ENCODE results near the gene ZNF467. TPM values are rescaled to one million over a fixed set of nuclear protein-coding genes. Genes with fewer than 3 reads are reported as not detected.
A peak's percentile ranks its signal among the peaks of the same experiment; 100 is the strongest.

Gene ZNF467
- total and polyA plus RNA-seq, 9 donors, result 2.3 to 23.7 (median 11.4) TPM

DNA sequence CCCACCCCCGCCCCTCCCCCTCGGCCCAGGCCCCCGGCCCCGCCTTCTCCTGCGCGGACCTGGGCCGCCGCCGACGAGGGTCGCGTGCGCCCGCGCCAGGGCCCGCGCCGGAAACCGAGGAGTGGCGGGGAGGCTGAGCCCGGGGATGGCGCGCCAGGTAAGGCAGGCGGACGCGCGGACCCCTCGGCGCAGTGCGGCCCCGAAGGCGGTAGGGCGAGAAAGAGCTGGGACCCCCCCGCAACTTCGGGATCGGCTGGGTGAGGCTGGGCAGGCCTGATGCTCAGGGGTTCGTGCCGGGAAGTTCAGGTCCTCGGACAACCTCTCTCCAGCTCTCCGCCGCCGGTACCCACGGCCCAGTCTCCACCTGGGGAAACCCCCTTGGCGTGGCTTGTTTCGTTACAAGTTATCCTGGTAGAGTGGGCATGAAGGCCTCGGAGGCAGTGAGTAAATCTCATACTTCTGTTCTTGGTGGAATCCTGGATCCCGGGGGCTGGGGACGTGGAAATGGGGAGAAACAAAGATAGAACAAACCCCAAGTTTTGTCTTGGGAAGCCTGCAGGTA is 58.4 kb downstream of the ZNF467 start:
- no peak for TF ChIP-seq EP300 (IDR thresholded peaks at IDR 0.05)
- TF ChIP-seq POLR2A (IDR thresholded peaks at IDR 0.05), result no peak
- no peaks in the 10 kb centered on the region for H3K27me3 ChIP-seq
- peaks cover 0 to 3% of the 10 kb centered on the region in 2 donors for H3K9me3 ChIP-seq
- intact Hi-C loops (cut with DNase I), result loop anchor here in 2 of 4 donors (5.0 to 10.0 kb wide), 2 partner anchors 560 to 682 kb away; no protein-coding TSS in a partner anchor
- peak in 1 of 5 donors; percentile 63 for DNase-seq
- H3K4me1 ChIP-seq (ENCODE audit: insufficient read depth), result peaks cover 6% of the 10 kb centered on the region
- H3K4me3 ChIP-seq, result peak overlapping the region; percentile 56
- H3K27ac ChIP-seq, result peak overlapping the region; percentile 34 to 70
- no peaks in the 10 kb centered on the region for H3K36me3 ChIP-seq
- WGBS, 3 donors, result 0 to 1% (median 0%) methylated on average over 10 to 48 of the region's 48 CpGs

Other genes starting within 250 kb of the ZNF467 start
- gene ZNF862, start 64.8 kb upstream of the ZNF467 start, total RNA-seq, result 10 to 100 TPM; 13.6 to 29.8 (median 22.8) TPM
- 10 to 100 TPM; 11.4 to 11.8 TPM for gene ZNF862, start 64.8 kb upstream of the ZNF467 start, polyA plus RNA-seq
- gene ATP6V0E2, start 100.4 kb upstream of the ZNF467 start, total RNA-seq, result 10 to 100 TPM; 10.7 to 19.6 (median 13.2) TPM
- 10 to 100 TPM in 1 of 2 donors, 1 to 10 TPM in 1; 10.0 to 10.4 TPM for gene ATP6V0E2, start 100.4 kb upstream of the ZNF467 start, polyA plus RNA-seq

All from ovary (tissue), 9 donors.